Trophoblast cell (in vitro differentiated cells and primary cell): ENCODE data around the gene PTPRU. TPM values are rescaled to one million over a fixed set of nuclear protein-coding genes. Genes with fewer than 3 reads are reported as not detected.
A peak's percentile ranks its signal among the peaks of the same experiment; 100 is the strongest.

Experiments used
- DNase-seq, 2 donors: peaks; one replicate each; pipeline ENCODE4 v3.0.0-alpha.2; 2016
- H2AFZ ChIP-seq: 2 replicates; pipeline ENCODE4 v1.6.1; 2013; ENCODE audit warnings: low read length, moderate library complexity, mild to moderate bottlenecking; ENCODE audit not compliant: insufficient read depth, poor library complexity
- H2AK5ac ChIP-seq: 2 replicates; pipeline ENCODE4 v1.6.1; 2013; ENCODE audit warnings: mild to moderate bottlenecking, low read length
- H2BK120ac ChIP-seq: 2 replicates; pipeline ENCODE4 v1.6.1; 2013; ENCODE audit warnings: low read length, mild to moderate bottlenecking, moderate library complexity; ENCODE audit not compliant: insufficient read depth, poor library complexity
- H2BK12ac ChIP-seq: 2 replicates; pipeline ENCODE4 v1.6.1; 2013; ENCODE audit warnings: mild to moderate bottlenecking, low read length, moderate library complexity
- H2BK5ac ChIP-seq: 2 replicates; pipeline ENCODE4 v1.6.1; 2013; ENCODE audit warnings: low read length, low read depth, moderate library complexity, mild to moderate bottlenecking; ENCODE audit not compliant: poor library complexity
- H3K14ac ChIP-seq: 2 replicates; pipeline ENCODE4 v1.6.1; 2013; ENCODE audit warnings: mild to moderate bottlenecking, low read length
- H3K18ac ChIP-seq: 2 replicates; pipeline ENCODE4 v1.6.1; 2013; ENCODE audit warnings: mild to moderate bottlenecking, low read length
- H3K23ac ChIP-seq: 2 replicates; pipeline ENCODE4 v1.6.1; 2013; ENCODE audit warnings: low read length
- H3K27ac ChIP-seq: 2 replicates; pipeline ENCODE4 v1.5.1; 2013; ENCODE audit warnings: low read depth, mild to moderate bottlenecking, inconsistent platforms, low read length, moderate library complexity
- H3K27me3 ChIP-seq: 2 replicates; pipeline ENCODE4 v1.6.1; 2013; ENCODE audit warnings: inconsistent platforms, mild to moderate bottlenecking, low read length, moderate library complexity; ENCODE audit not compliant: insufficient read depth
- H3K36me3 ChIP-seq, 2 experiments: 1 replicate in 1 of 2; 2 replicates in 1 of 2; pipeline ENCODE4 v1.6.1; 2013; ENCODE audit warnings: low read length in 2 of 2, mild to moderate bottlenecking in 2 of 2, moderate library complexity in 1 of 2; ENCODE audit not compliant: insufficient read depth in 2 of 2, control insufficient read depth in 1 of 2
- H3K4ac ChIP-seq: 2 replicates; pipeline ENCODE4 v1.6.1; 2013; ENCODE audit warnings: low read depth, mild to moderate bottlenecking, low read length, moderate library complexity
- H3K4me1 ChIP-seq, 2 experiments: 1 replicate in 1 of 2; 2 replicates in 1 of 2; pipeline ENCODE4 v1.6.1; 2013; ENCODE audit warnings: low read length in 2 of 2, mild to moderate bottlenecking in 2 of 2, moderate library complexity in 1 of 2; ENCODE audit not compliant: insufficient read depth in 2 of 2, control insufficient read depth in 1 of 2
- H3K4me2 ChIP-seq: 2 replicates; pipeline ENCODE4 v1.6.1; 2013; ENCODE audit warnings: inconsistent platforms, mild to moderate bottlenecking, low read length, moderate library complexity
- H3K4me3 ChIP-seq: 2 replicates; pipeline ENCODE4 v1.5.1; 2013; ENCODE audit warnings: mild to moderate bottlenecking, low read depth, low read length, inconsistent platforms
- H3K79me1 ChIP-seq: one replicate; pipeline ENCODE4 v1.6.1; 2013; ENCODE audit warnings: low read length
- H3K79me2 ChIP-seq: 2 replicates; pipeline ENCODE4 v1.6.1; 2013; ENCODE audit warnings: low read length, mild to moderate bottlenecking; ENCODE audit not compliant: control insufficient read depth, insufficient read depth, poor library complexity
- H3K9ac ChIP-seq: 2 replicates; pipeline ENCODE4 v1.6.1; 2013; ENCODE audit warnings: mild to moderate bottlenecking, low read length
- H3K9me3 ChIP-seq: 2 replicates; pipeline ENCODE4 v1.6.1; 2013; ENCODE audit warnings: low read depth, mild to moderate bottlenecking, control low read depth, inconsistent platforms, low read length; ENCODE audit not compliant: insufficient read depth
- H4K12ac ChIP-seq: 2 replicates; pipeline ENCODE4 v1.6.1; 2013; ENCODE audit warnings: low read depth, mild to moderate bottlenecking, low read length, moderate library complexity
- H4K8ac ChIP-seq: 2 replicates; pipeline ENCODE4 v1.6.1; 2013; ENCODE audit warnings: low read depth, mild to moderate bottlenecking, low read length, moderate library complexity
- H4K91ac ChIP-seq: one replicate; pipeline ENCODE4 v1.6.1; 2013; ENCODE audit warnings: low read depth, mild to moderate bottlenecking, low read length, moderate library complexity
- WGBS: extraction: QIAGEN DNeasy Blood & Tissue Kit; methylation state at CpG from one replicate; pipeline ENCODE4 v1.1.7; 2013; ENCODE audit warnings: missing lambda C conversion rate; ENCODE audit not compliant: insufficient read length, insufficient coverage; ENCODE audit errors: extremely low coverage; 5-methylcytosine and 5-hydroxymethylcytosine counted together
- polyA plus RNA-seq: library from polyadenylated mRNA; stranded (reverse); fragments of 200-250 nt; gene quantifications from 2 replicates; pipeline ENCODE4 v1.2.3, GENCODE V29; 2013

The PTPRU gene
- polyA plus RNA-seq: 33.5 and 35.1 TPM in 2 replicates

DNA sequence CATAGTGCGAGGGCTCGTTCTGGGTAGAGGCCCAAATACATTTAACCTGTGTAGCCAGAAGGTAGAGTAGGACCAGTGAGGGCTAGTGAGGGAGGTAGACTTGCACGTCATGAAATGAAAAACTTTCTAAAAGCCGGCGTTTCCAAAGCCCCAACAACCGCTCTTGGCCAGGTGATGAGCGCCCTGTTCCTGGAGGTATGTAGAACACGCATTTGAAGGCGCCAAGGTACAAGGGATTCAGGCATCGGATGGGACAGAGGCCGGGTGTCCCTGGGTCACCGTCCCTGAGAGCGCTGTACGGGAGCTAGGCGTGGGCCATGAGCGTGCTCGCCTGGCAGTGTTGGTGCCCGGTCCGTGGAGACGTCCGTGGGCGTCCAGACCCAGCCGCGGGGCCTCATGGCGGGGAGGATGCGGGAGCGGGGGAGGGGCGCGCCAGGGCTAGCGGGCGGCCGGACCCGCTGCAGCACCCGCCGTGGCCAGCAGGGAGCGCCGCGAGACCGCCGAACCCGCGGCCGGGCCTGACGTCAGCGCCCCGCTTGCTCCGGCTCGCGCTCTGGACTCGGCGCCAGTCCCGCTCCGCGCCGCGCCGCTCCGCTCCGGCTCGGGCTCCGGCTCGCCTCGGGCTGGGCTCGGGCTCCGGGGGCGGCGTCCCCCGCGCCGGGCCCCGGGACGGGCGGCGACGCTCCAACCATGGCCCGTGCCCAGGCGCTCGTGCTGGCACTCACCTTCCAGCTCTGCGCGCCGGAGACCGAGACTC, at the start of gene PTPRU:
Gene PTPRU (plus strand): TSS at position 568 of the 757 bp plus-strand sequence. CDS start 123 bp downstream, at position 691.
- Histone ChIP-seq H2AK5ac (peak within 1 kb of the TSS; percentile 29), H3K4me2 (peak within 1 kb of the TSS; percentile 93), H3K27me3 (no peaks in the 10 kb centered on the region), H2BK5ac (peak within 1 kb of the TSS; percentile 1), H3K79me2 (peaks cover 12% of the 10 kb centered on the region), H3K36me3 (no peaks in the 10 kb centered on the region), H2BK120ac (peak within 1 kb of the TSS; percentile 73), H3K4me1 (peaks cover 24 to 35% of the 10 kb centered on the region in 2 experiments), H4K12ac (peak within 1 kb of the TSS; percentile 1), H3K9ac (peak within 1 kb of the TSS; percentile 30), H3K23ac (no peak within 1 kb of the TSS), H4K91ac (peak within 1 kb of the TSS; percentile 37), H3K4me3 (peak within 1 kb of the TSS; percentile 82), H2AFZ (peak within 1 kb of the TSS; percentile 58), H3K4ac (peak within 1 kb of the TSS; percentile 5), H2BK12ac (peak within 1 kb of the TSS; percentile 17), H3K27ac (peak within 1 kb of the TSS; percentile 78), H3K14ac (peak within 1 kb of the TSS; percentile 40), H3K18ac (peak within 1 kb of the TSS; percentile 79), H3K79me1 (peaks cover 26% of the 10 kb centered on the region), H3K9me3 (peaks cover 3% of the 10 kb centered on the region), H4K8ac (peak within 1 kb of the TSS; percentile 80)
- peak; percentile 72 to 84 for DNase-seq
- no CpG with 5 or more reads among the region's 82 CpGs for WGBS

DNA sequence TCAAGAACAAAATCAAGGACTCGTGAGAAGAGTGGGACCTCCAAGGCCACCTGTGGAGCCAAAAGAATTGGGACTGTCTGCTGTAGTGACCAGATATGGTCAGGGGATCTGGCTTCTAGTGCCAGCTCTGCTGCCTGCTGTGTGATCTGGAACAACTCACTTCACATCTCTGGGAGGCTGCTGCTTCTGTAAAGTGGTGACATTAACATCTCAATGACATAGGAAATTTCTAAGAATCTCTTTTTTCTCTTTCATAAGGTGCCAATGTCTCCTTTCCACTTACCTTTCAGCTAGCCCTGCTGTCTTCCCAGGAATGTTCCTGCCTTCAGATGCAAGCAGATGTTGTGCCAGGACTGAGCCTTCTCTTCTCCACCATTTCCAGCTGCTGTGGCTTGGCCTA, 49.6 kb upstream of the PTPRU start:
- Histone ChIP-seq H2AK5ac (no peak overlapping the region), H3K4me2 (no peak overlapping the region), H4K12ac (no peak overlapping the region), H3K4me3 (no peak overlapping the region), H3K9ac (no peak overlapping the region), H4K91ac (no peak overlapping the region), H3K18ac (peak overlapping the region; percentile 20), H3K27ac (peak overlapping the region; percentile 33), H3K36me3 (no peaks in the 10 kb centered on the region), H3K9me3 (no peaks in the 10 kb centered on the region), H3K14ac (no peak overlapping the region), H3K79me1 (peaks cover 8% of the 10 kb centered on the region), H3K23ac (no peak overlapping the region), H3K4me1 (peaks cover 4 to 14% of the 10 kb centered on the region in 2 experiments), H2BK120ac (peak overlapping the region; percentile 32), H3K27me3 (no peaks in the 10 kb centered on the region), H2BK5ac (peak overlapping the region; percentile 53), H2AFZ (no peak overlapping the region), H2BK12ac (peak overlapping the region; percentile 59), H3K4ac (no peak overlapping the region), H3K79me2 (no peaks in the 10 kb centered on the region), H4K8ac (no peak overlapping the region)
- DNase-seq: no peak
- no CpG with 5 or more reads among the region's 1 CpG for WGBS

DNA sequence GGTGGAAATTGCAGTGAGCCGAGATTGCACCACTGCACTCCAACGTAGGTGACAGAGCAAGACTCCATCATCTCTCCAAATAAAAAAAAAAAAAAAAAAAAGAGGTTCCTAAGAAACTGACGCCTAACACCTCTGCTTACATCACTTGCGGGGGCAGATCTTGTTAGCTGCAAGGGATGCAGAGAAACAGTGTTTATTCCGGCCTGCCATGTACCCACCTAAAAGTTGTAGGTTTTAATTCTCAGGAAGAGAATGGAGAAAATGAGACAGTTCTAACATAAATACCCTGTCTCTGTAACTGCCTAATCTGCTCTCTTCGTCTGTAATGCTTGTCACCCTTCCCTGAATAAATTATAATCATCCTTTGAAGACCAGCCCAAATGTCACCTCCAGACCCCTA, 45.6 kb upstream of the PTPRU start:
- DNase-seq: no peak
- no peak overlapping the region for H3K4ac ChIP-seq
- no peak overlapping the region for H3K4me3 ChIP-seq
- no peak overlapping the region for H4K8ac ChIP-seq
- H3K36me3 ChIP-seq: peaks cover 13 to 24% of the 10 kb centered on the region in 2 experiments
- H2AFZ ChIP-seq: no peak overlapping the region
- no CpG with 5 or more reads among the region's 6 CpGs for WGBS
- H3K9ac ChIP-seq: no peak overlapping the region
- no peak overlapping the region for H4K91ac ChIP-seq
- no peaks in the 10 kb centered on the region for H3K27me3 ChIP-seq
- H3K14ac ChIP-seq: no peak overlapping the region
- H2BK12ac ChIP-seq: no peak overlapping the region
- H3K4me2 ChIP-seq: no peak overlapping the region
- no peaks in the 10 kb centered on the region for H3K79me2 ChIP-seq
- no peak overlapping the region for H2BK5ac ChIP-seq
- H3K79me1 ChIP-seq: peaks cover 3% of the 10 kb centered on the region
- H3K18ac ChIP-seq: no peak overlapping the region
- no peak overlapping the region for H3K27ac ChIP-seq
- no peak overlapping the region for H2AK5ac ChIP-seq
- H2BK120ac ChIP-seq: no peak overlapping the region
- H3K4me1 ChIP-seq: peaks cover 2 to 19% of the 10 kb centered on the region in 2 experiments
- no peaks in the 10 kb centered on the region for H3K9me3 ChIP-seq
- no peak overlapping the region for H3K23ac ChIP-seq
- H4K12ac ChIP-seq: no peak overlapping the region

DNA sequence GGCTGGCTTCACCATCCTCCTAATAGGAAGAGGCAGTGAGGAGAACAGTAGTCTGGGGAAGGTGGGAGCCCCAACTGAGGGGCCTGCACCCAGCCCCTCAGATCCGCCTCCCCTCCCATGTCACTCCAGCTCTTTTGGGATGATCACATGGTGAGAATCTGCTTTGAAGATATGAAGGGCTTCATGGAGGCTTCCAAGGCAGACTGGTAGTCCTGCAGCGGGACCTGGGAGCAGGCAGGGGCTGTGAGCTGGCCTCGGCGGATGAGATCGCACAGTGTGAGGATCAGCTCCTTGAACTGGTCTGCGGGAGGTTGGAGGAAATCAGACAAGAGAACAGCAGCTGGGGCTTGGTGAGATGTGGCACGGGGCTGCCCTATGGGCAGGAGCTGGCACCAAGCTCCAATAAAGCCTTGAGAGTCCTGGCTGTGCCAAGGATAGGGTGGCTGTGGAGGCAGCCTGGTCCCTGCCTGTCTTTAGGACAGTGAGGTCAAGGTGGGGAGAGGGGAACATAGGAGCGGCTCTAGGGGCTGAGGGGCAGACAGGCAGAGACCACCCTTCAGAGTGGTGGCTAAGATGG, 42.4 kb upstream of the PTPRU start:
- peaks cover 8 to 23% of the 10 kb centered on the region in 2 experiments for H3K4me1 ChIP-seq
- no peak overlapping the region for H2BK5ac ChIP-seq
- no peaks in the 10 kb centered on the region for H3K79me2 ChIP-seq
- no peak for DNase-seq
- H3K9ac ChIP-seq: no peak overlapping the region
- H3K27me3 ChIP-seq: no peaks in the 10 kb centered on the region
- no CpG with 5 or more reads among the region's 8 CpGs for WGBS
- H3K14ac ChIP-seq: no peak overlapping the region
- no peak overlapping the region for H2BK12ac ChIP-seq
- no peak overlapping the region for H3K4me3 ChIP-seq
- H2BK120ac ChIP-seq: no peak overlapping the region
- no peaks in the 10 kb centered on the region for H3K9me3 ChIP-seq
- H2AFZ ChIP-seq: no peak overlapping the region
- no peak overlapping the region for H2AK5ac ChIP-seq
- no peak overlapping the region for H3K4me2 ChIP-seq
- H3K23ac ChIP-seq: no peak overlapping the region
- peaks cover 2% of the 10 kb centered on the region for H3K79me1 ChIP-seq
- H4K8ac ChIP-seq: no peak overlapping the region
- no peak overlapping the region for H3K4ac ChIP-seq
- H3K27ac ChIP-seq: no peak overlapping the region
- peaks cover 17 to 31% of the 10 kb centered on the region in 2 experiments for H3K36me3 ChIP-seq
- H4K12ac ChIP-seq: no peak overlapping the region
- no peak overlapping the region for H4K91ac ChIP-seq
- H3K18ac ChIP-seq: no peak overlapping the region
